ENCODE results near the gene SYNE1. TPM values are rescaled to one million over a fixed set of nuclear protein-coding genes. Genes with fewer than 3 reads are reported as not detected.

The SYNE1 gene
- total RNA-seq, 1 experiment from 2014 or later: 10.8 TPM

GRCh38 chr6:152391179-152391880 is 245.8 kb downstream of the SYNE1 start:
- Histone ChIP-seq H3K4me3 (no peak overlapping the region), H3K9me3 (no peaks in the 10 kb centered on the region), H3K27me3 (no peaks in the 10 kb centered on the region), H3K36me3 (no peaks in the 10 kb centered on the region)
- DNase-seq: no peak

GRCh38 chr6:152387091-152387490 is 250.1 kb downstream of the SYNE1 start:
- DNase-seq: no peak
- no peaks in the 10 kb centered on the region for H3K36me3 ChIP-seq

GRCh38 chr6:152386131-152386530 is 251.0 kb downstream of the SYNE1 start:
- H3K9me3 ChIP-seq: no peaks in the 10 kb centered on the region
- H3K36me3 ChIP-seq: no peaks in the 10 kb centered on the region
- no peak for DNase-seq
- H3K4me3 ChIP-seq: no peak overlapping the region
- H3K27me3 ChIP-seq: no peaks in the 10 kb centered on the region

More at GRCh38 chr6:152387091-152387490, 250.1 kb downstream of the SYNE1 start:
- Histone ChIP-seq H3K27me3 (no peaks in the 10 kb centered on the region), H3K4me3 (no peak overlapping the region), H3K9me3 (no peaks in the 10 kb centered on the region)

- DNase-seq: peak; percentile 83
- Histone ChIP-seq H3K36me3 (peaks cover 1% of the 10 kb centered on the region; the same call in 1 of the 2 replicates), H3K27me3 (no peaks in the 10 kb centered on the region)
Measured at GRCh38 chr6:152380993-152381898, 255.9 kb downstream of the SYNE1 start.

GRCh38 chr6:152380351-152380767 is 256.8 kb downstream of the SYNE1 start:
- DNase-seq: peak; percentile 18
- H3K9me3 ChIP-seq: no peaks in the 10 kb centered on the region

More at GRCh38 chr6:152380993-152381898, 255.9 kb downstream of the SYNE1 start:
- peak overlapping the region; percentile 55 for H3K4me3 ChIP-seq
- no peaks in the 10 kb centered on the region for H3K9me3 ChIP-seq

GRCh38 chr6:152379423-152379822 is 257.7 kb downstream of the SYNE1 start:
- DNase-seq: no peak
- H3K36me3 ChIP-seq: peaks cover 5% of the 10 kb centered on the region; the same call in 1 of the 2 replicates

More at GRCh38 chr6:152380351-152380767, 256.8 kb downstream of the SYNE1 start:
- Histone ChIP-seq H3K36me3 (peaks cover 5% of the 10 kb centered on the region; the same call in 1 of the 2 replicates), H3K27me3 (no peaks in the 10 kb centered on the region), H3K4me3 (peak overlapping the region; percentile 55)

GRCh38 chr6:152378169-152378568 is 259.0 kb downstream of the SYNE1 start:
- Histone ChIP-seq H3K4me3 (no peak overlapping the region), H3K27me3 (no peaks in the 10 kb centered on the region), H3K9me3 (no peaks in the 10 kb centered on the region), H3K36me3 (peaks cover 5% of the 10 kb centered on the region; the same call in 1 of the 2 replicates)
- DNase-seq: no peak

More at GRCh38 chr6:152379423-152379822, 257.7 kb downstream of the SYNE1 start:
- Histone ChIP-seq H3K4me3 (peak overlapping the region; percentile 55), H3K27me3 (no peaks in the 10 kb centered on the region), H3K9me3 (no peaks in the 10 kb centered on the region)

- no peak overlapping the region for H3K4me3 ChIP-seq
- peaks cover 5% of the 10 kb centered on the region; the same call in 1 of the 2 replicates for H3K36me3 ChIP-seq
- H3K9me3 ChIP-seq: no peaks in the 10 kb centered on the region
- no peaks in the 10 kb centered on the region for H3K27me3 ChIP-seq
- DNase-seq: no peak
Measured at GRCh38 chr6:152375197-152375596, 262.0 kb downstream of the SYNE1 start.

- Histone ChIP-seq H3K27me3 (no peaks in the 10 kb centered on the region), H3K4me3 (no peak overlapping the region), H3K9me3 (no peaks in the 10 kb centered on the region), H3K36me3 (peaks cover 5% of the 10 kb centered on the region; the same call in 1 of the 2 replicates)
- DNase-seq: no peak
Measured at GRCh38 chr6:152372945-152373344, 264.2 kb downstream of the SYNE1 start.

- Histone ChIP-seq H3K27me3 (no peaks in the 10 kb centered on the region), H3K36me3 (peaks cover 7% of the 10 kb centered on the region; the same call in 1 of the 2 replicates), H3K4me3 (no peak overlapping the region), H3K9me3 (no peaks in the 10 kb centered on the region)
- DNase-seq: no peak
Measured at GRCh38 chr6:152371775-152372174, 265.4 kb downstream of the SYNE1 start.

- Histone ChIP-seq H3K27me3 (no peaks in the 10 kb centered on the region), H3K9me3 (no peaks in the 10 kb centered on the region), H3K36me3 (peaks cover 3% of the 10 kb centered on the region; the same call in 1 of the 2 replicates), H3K4me3 (no peak overlapping the region)
- DNase-seq: no peak
Measured at GRCh38 chr6:152368751-152369624, 268.2 kb downstream of the SYNE1 start.

GRCh38 chr6:152364866-152365265 is 272.3 kb downstream of the SYNE1 start:
- Histone ChIP-seq H3K27me3 (no peaks in the 10 kb centered on the region), H3K4me3 (no peak overlapping the region), H3K9me3 (no peaks in the 10 kb centered on the region), H3K36me3 (0 out of 2 replicates have a peak, but pooled peaks cover 3% of the 10 kb centered on the region)
- no peak for DNase-seq

- no peaks in the 10 kb centered on the region for H3K27me3 ChIP-seq
- DNase-seq: no peak
- H3K9me3 ChIP-seq: no peaks in the 10 kb centered on the region
- peaks cover 10% of the 10 kb centered on the region for H3K36me3 ChIP-seq
- H3K4me3 ChIP-seq: no peak overlapping the region
Measured at GRCh38 chr6:152360034-152360433, 277.1 kb downstream of the SYNE1 start.

GRCh38 chr6:152356662-152357061 is 280.5 kb downstream of the SYNE1 start:
- H3K9me3 ChIP-seq: no peaks in the 10 kb centered on the region
- H3K36me3 ChIP-seq: peaks cover 24% of the 10 kb centered on the region
- DNase-seq: no peak
- no peak overlapping the region for H3K4me3 ChIP-seq
- H3K27me3 ChIP-seq: no peaks in the 10 kb centered on the region

- no peak overlapping the region for H3K4me3 ChIP-seq
- peaks cover 24% of the 10 kb centered on the region for H3K36me3 ChIP-seq
- DNase-seq: no peak
- no peaks in the 10 kb centered on the region for H3K27me3 ChIP-seq
- no peaks in the 10 kb centered on the region for H3K9me3 ChIP-seq
Measured at GRCh38 chr6:152356016-152356415, 281.1 kb downstream of the SYNE1 start.

GRCh38 chr6:152355166-152355565 is 282.0 kb downstream of the SYNE1 start:
- H3K36me3 ChIP-seq: peaks cover 24% of the 10 kb centered on the region
- DNase-seq: no peak
- no peaks in the 10 kb centered on the region for H3K9me3 ChIP-seq
- H3K27me3 ChIP-seq: no peaks in the 10 kb centered on the region
- no peak overlapping the region for H3K4me3 ChIP-seq

All from MG63 (cell line).